ENCODE data around the gene NPM3. TPM values are rescaled to one million over a fixed set of nuclear protein-coding genes. Genes with fewer than 3 reads are reported as not detected.

The NPM3 gene
- total and polyA plus RNA-seq, 2 of the 13 experiments (the other 11 are each of a cell fraction or from before 2014, with no cell fraction given) = 47.6 to 129 TPM

- intact Hi-C loops (cut with micrococcal nuclease; ENCODE audit: unreplicated experiment) (no loop called here), in situ Hi-C loops (cut with HindIII; ENCODE audit: extremely low pct_ligation_motif_present, low pct_unique_long_range_greater_than_20kb) (no loop called here)
- FAIRE-seq (no peak), DNase-seq (ENCODE audit: low spot score) (no peak), ATAC-seq (0 out of 3 replicates have a peak, but pooled peaks have one; percentile 5)
- Histone ChIP-seq H4K20me1 (ENCODE audit: insufficient read depth, low read length) (peaks cover 5% of the 10 kb centered on the region; the same call in 1 of the 2 replicates), H3K27ac (ENCODE audit: extremely low read length, insufficient read depth, low read length) (no peak overlapping the region), H3K4me2 (ENCODE audit: low read depth, low read length) (peak overlapping the region; percentile 75), H3K9me3 (ENCODE audit: low read length) (no peaks in the 10 kb centered on the region), H3K4me1 (ENCODE audit: insufficient read depth, low read length) (peaks cover 50% of the 10 kb centered on the region), H2AFZ (ENCODE audit: low read length) (no peak overlapping the region), H3K9ac (ENCODE audit: insufficient read depth, low read depth, low read length) (no peak overlapping the region), H3K4me3 (replicated peaks in 1 of 3; ENCODE audit: insufficient read depth in 1 of 3, low read depth in 2 of 3, low read length in 3 of 3) (peak overlapping the region; percentile 31 to 76 (median 47); a peak in 5 of 6 replicates), H3K27me3 (ENCODE audit: control insufficient read depth in 1 of 2, insufficient read depth in 2 of 2, low read length in 2 of 2) (peaks cover 9 to 26% of the 10 kb centered on the region in 2 experiments), H3K36me3 (replicated peaks in 1 of 2; ENCODE audit: control insufficient read depth in 1 of 2, insufficient read depth in 2 of 2, low read length in 2 of 2) (no peaks in the 10 kb centered on the region; a peak in 1 of 5 replicates), H3K79me2 (ENCODE audit: insufficient read depth, low read length) (peaks cover 9% of the 10 kb centered on the region)
- no TSS peak for BruUV-seq (replicated peaks)
- WGBS (ENCODE audit: low lambda C conversion rate) = 38% methylated on average over 7 of the region's 12 CpGs
- no peak for TF ChIP-seq ZNF468 (CRISPR knock-in tag; IDR thresholded peaks at IDR 0.05)
- no peak for TF ChIP-seq ZNF329 (CRISPR knock-in tag; IDR thresholded peaks at IDR 0.05; ENCODE audit: low read depth)
- TF ChIP-seq ZNF30 (CRISPR knock-in tag; IDR thresholded peaks at IDR 0.05) = no peak
- no peak for TF ChIP-seq XRCC5 (optimal IDR thresholded peaks at IDR 0.05; ENCODE audit: low read length)
- peak; percentile 32; the same call in 1 of the 2 replicates for TF ChIP-seq YEATS4 (CRISPR knock-in tag; IDR thresholded peaks at IDR 0.05; ENCODE audit: borderline replicate concordance)
- no peak for TF ChIP-seq ZNF747 (CRISPR knock-in tag; IDR thresholded peaks at IDR 0.05; ENCODE audit: borderline replicate concordance)
- TF ChIP-seq ZNF567 (CRISPR knock-in tag; IDR thresholded peaks at IDR 0.05; ENCODE audit: borderline replicate concordance) = no peak
- no peak for TF ChIP-seq ZNF460 (CRISPR knock-in tag; IDR thresholded peaks at IDR 0.05; ENCODE audit: borderline replicate concordance)
- TF ChIP-seq MYPOP (CRISPR knock-in tag; IDR thresholded peaks at IDR 0.05) = 0 out of 2 replicates have a peak, but pooled peaks have one; percentile 22
- TF ChIP-seq ZNF75D (CRISPR knock-in tag; IDR thresholded peaks at IDR 0.05; ENCODE audit: borderline replicate concordance) = no peak
- TF ChIP-seq PBX3 (CRISPR knock-in tag; IDR thresholded peaks at IDR 0.05; ENCODE audit: borderline replicate concordance) = no peak
- TF ChIP-seq ZNF609 (CRISPR knock-in tag; IDR thresholded peaks at IDR 0.05; ENCODE audit: borderline replicate concordance) = no peak
- TF ChIP-seq ZGPAT (CRISPR knock-in tag; IDR thresholded peaks at IDR 0.05) = no peak
- TF ChIP-seq STAT5B (CRISPR knock-in tag; IDR thresholded peaks at IDR 0.05) = no peak
- TF ChIP-seq ZSCAN25 (CRISPR knock-in tag; IDR thresholded peaks at IDR 0.05) = peak; percentile 62; the same call in 1 of the 2 replicates
- POLR2A ChIA-PET = no interaction called here
- CTCF ChIA-PET (ENCODE audit: low intra/inter-chr PET ratio, low total read pairs) = interaction anchor here (4.0 kb wide), 1 partner anchor 175 kb away, joined by 28 read pairs; no protein-coding TSS in a partner anchor
These were observed 5.0 kb downstream of the NPM3 start for GRCh38 chr10:101778151-101778780.

All from HepG2 (cell line).